HL-60 (cell line): Measurements from ENCODE around the gene NTRK2.

Experiments used
- CTCF ChIP-seq: IDR thresholded peaks from one replicate; pipeline ENCODE4 v1.5.1; 2011; ENCODE audit warnings: low read length, control low read depth, inconsistent platforms; ENCODE audit not compliant: insufficient read depth
- GABPA ChIP-seq: IDR thresholded peaks from 2 replicates; pipeline ENCODE4 v1.6.1; 2012; ENCODE audit warnings: low read depth
- POLR2AphosphoS5 ChIP-seq: IDR thresholded peaks from 2 replicates; pipeline ENCODE4 v1.6.1; 2012; ENCODE audit warnings: low read depth
- REST ChIP-seq: IDR thresholded peaks from 2 replicates; pipeline ENCODE4 v1.6.1; 2012; ENCODE audit warnings: low read depth; ENCODE audit not compliant: insufficient replicate concordance
- SPI1 ChIP-seq: IDR thresholded peaks from 2 replicates; pipeline ENCODE4 v1.6.1; 2012; ENCODE audit warnings: low read depth, mild to moderate bottlenecking, borderline replicate concordance

GRCh38 chr9:84622981-84623380, 46.5 kb upstream of the NTRK2 start:
- TF ChIP-seq CTCF, result no peak
- no peak for TF ChIP-seq GABPA
- no peak for TF ChIP-seq POLR2AphosphoS5
- no peak for TF ChIP-seq REST
- no peak for TF ChIP-seq SPI1
